ENCODE results near the gene PHLDB1.

Gene PHLDB1

DNA sequence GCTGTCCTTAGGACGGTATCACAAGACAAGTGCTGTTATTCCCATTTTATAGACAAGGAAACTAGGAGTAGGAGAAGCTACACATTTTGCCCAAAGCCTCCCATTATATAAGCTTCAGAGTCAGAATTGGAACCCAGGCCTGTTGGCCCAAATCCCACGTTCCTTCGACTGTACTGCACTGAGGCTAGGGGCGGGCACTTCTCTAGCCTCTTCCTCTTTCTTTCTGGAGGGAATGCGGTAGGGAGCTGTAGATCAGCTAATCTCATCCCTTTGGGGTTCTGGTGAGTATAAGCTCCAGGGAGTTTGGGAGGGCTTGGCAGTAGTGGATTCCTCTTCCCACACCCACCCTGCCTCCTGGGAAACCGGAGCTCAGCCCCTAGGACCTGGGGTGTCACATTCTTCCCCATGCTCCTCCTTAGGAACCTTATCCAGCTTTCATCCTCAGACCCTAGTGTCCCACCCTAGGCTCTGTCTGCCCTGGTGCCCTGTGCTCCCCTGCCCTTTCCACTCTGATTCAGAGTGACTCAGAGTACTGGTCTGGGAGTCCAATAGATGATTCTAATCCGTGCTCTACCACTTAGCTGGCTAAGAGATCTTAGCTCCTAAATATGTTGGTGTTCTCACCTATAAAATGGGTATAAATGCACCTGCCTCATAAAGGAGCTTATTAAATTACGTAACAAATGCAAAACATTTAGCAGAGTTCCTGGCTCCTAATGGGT lies 29.3 kb downstream of the PHLDB1 start:
- no peak overlapping the region for H3K4me3 ChIP-seq (ENCODE audit: control insufficient read depth in 1 of 7, extremely low read depth in 1 of 7, insufficient read depth in 4 of 7, low read depth in 2 of 7, low read length in 6 of 7)
- H3K9me3 ChIP-seq (ENCODE audit: control extremely low read depth in 1 of 5, control insufficient read depth in 4 of 5, insufficient read depth in 2 of 5, low read depth in 1 of 5, low read length in 4 of 5) = no peaks in the 10 kb centered on the region
- H3K36me3 ChIP-seq (ENCODE audit: control insufficient read depth in 4 of 4, insufficient read depth in 4 of 4, low read length in 3 of 4) = no peaks in the 10 kb centered on the region
- POLR2A ChIA-PET = no interaction called here
- peaks cover 0 to 6% (median 0%) of the 10 kb centered on the region in 4 experiments for H3K4me1 ChIP-seq (ENCODE audit: control extremely low read depth in 1 of 4, control insufficient read depth in 4 of 4, insufficient read depth in 4 of 4, low read length in 3 of 4)
- DNase-seq = no peak
- H3K27me3 ChIP-seq (replicated peaks in 2 of 5; ENCODE audit: control insufficient read depth in 4 of 5, insufficient read depth in 5 of 5, low read length in 4 of 5) = no peaks in the 10 kb centered on the region
- 88% methylated on average over 4 of the region's 8 CpGs for WGBS (ENCODE audit: insufficient coverage)
- no peak overlapping the region for H3K27ac ChIP-seq (ENCODE audit: insufficient read depth in 1 of 2, low read depth in 1 of 2, low read length in 2 of 2, poor library complexity in 1 of 2, severe bottlenecking in 2 of 2)
- CTCF ChIA-PET = interaction anchor here (1.4 to 6.6 kb wide), 9 partner anchors 8 to 44 kb away, joined by 5 to 55 read pairs (median 8); no protein-coding TSS in a partner anchor

GRCh38 chr11:118638726-118639125 lies 31.3 kb downstream of the PHLDB1 start:
- POLR2A ChIA-PET = interaction anchor here (1.0 kb wide), 1 partner anchor 13 kb away, joined by 3 read pairs; no protein-coding TSS in a partner anchor
- no peak overlapping the region for H3K4me3 ChIP-seq (ENCODE audit: control insufficient read depth in 1 of 7, extremely low read depth in 1 of 7, insufficient read depth in 4 of 7, low read depth in 2 of 7, low read length in 6 of 7)
- DNase-seq = no peak
- no peaks in the 10 kb centered on the region for H3K27me3 ChIP-seq (replicated peaks in 2 of 5; ENCODE audit: control insufficient read depth in 4 of 5, insufficient read depth in 5 of 5, low read length in 4 of 5)
- WGBS (ENCODE audit: insufficient coverage) = 98% methylated on average over 5 of the region's 6 CpGs
- peaks cover 0 to 6% (median 0%) of the 10 kb centered on the region in 4 experiments for H3K4me1 ChIP-seq (ENCODE audit: control extremely low read depth in 1 of 4, control insufficient read depth in 4 of 4, insufficient read depth in 4 of 4, low read length in 3 of 4)
- H3K9me3 ChIP-seq (ENCODE audit: control extremely low read depth in 1 of 5, control insufficient read depth in 4 of 5, insufficient read depth in 2 of 5, low read depth in 1 of 5, low read length in 4 of 5) = no peaks in the 10 kb centered on the region
- CTCF ChIA-PET = interaction anchor here (3.1 kb wide), 1 partner anchor 30 kb away, joined by 12 read pairs; no protein-coding TSS in a partner anchor
- H3K36me3 ChIP-seq (ENCODE audit: control insufficient read depth in 4 of 4, insufficient read depth in 4 of 4, low read length in 3 of 4) = no peaks in the 10 kb centered on the region
- no peak overlapping the region for H3K27ac ChIP-seq (ENCODE audit: insufficient read depth in 1 of 2, low read depth in 1 of 2, low read length in 2 of 2, poor library complexity in 1 of 2, severe bottlenecking in 2 of 2)

DNA sequence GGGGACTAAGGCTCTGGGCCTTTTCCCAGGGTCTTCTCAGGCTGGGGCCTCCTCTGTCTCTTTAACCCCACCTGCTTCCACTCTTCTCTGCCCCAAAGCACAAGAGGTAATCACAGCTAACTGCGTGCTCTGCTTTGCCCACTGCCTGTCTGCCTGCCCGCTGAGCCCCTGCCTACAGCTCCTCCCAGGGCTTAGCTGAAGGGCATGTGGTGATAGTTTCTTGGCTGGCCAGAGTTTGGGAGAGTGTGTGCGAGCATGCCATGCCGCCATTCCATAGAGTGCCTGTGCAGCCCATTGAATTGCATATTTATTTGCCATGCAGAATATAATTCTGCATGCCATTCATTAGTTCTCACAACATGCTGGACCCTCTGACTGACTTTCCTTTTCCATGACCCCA lies 32.5 kb downstream of the PHLDB1 start:
- ChIA-PET CTCF (interaction anchor here (1.1 to 3.1 kb wide), 7 partner anchors 13 to 59 kb away, joined by 3 to 12 read pairs (median 5); no protein-coding TSS in a partner anchor), POLR2A (no interaction called here)
- WGBS (ENCODE audit: insufficient coverage) = 100% methylated on average over 3 of the region's 4 CpGs

DNA sequence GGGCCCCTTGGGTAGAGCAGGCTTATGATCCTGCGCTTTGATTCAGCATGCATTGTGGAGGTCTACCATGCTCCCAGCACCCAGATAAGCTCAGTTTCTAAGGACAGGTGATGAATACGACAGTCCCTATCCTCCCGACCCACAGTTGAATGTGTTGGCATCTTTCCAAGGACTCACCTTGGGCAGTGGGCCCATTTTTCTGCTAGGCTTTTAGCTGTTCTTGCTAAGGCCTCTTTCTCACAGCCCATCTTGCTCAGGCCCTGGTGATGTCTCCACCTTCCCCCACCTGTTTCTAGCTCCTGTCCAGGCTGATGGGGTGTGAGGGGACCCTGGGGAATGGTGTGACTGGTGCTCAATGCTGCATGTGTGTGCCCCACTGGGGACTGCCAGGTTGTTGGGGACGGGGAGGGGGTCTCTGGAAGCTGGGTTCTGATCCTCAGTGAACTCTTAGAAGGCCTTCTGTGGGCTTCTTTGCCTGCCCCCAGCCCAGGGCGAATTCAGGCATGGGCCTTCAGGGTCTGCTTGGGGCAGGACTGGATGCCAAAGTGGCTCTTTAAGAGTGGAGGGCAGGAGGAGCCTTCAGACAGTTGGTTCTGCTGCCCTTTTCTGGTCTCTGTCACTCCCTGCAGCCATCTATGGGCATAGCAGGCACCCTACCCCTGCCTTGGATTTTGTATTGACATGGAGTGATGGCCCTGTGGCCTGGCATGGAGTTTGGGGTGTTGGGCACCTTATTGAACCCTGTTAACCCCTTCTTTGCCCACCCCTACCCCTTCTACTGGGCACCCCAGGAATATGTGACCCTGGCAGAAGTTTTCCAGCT lies 33.1 kb downstream of the PHLDB1 start:
- H3K4me3 ChIP-seq (ENCODE audit: control insufficient read depth in 1 of 7, extremely low read depth in 1 of 7, insufficient read depth in 4 of 7, low read depth in 2 of 7, low read length in 6 of 7) = no peak overlapping the region
- WGBS (ENCODE audit: insufficient coverage) = 94% methylated on average over 5 of the region's 5 CpGs
- H3K9me3 ChIP-seq (ENCODE audit: control extremely low read depth in 1 of 5, control insufficient read depth in 4 of 5, insufficient read depth in 2 of 5, low read depth in 1 of 5, low read length in 4 of 5) = no peaks in the 10 kb centered on the region
- POLR2A ChIA-PET = no interaction called here
- H3K4me1 ChIP-seq (ENCODE audit: control extremely low read depth in 1 of 4, control insufficient read depth in 4 of 4, insufficient read depth in 4 of 4, low read length in 3 of 4) = no peaks in the 10 kb centered on the region
- H3K27me3 ChIP-seq (replicated peaks in 2 of 5; ENCODE audit: control insufficient read depth in 4 of 5, insufficient read depth in 5 of 5, low read length in 4 of 5) = no peaks in the 10 kb centered on the region
- no peaks in the 10 kb centered on the region for H3K36me3 ChIP-seq (ENCODE audit: control insufficient read depth in 4 of 4, insufficient read depth in 4 of 4, low read length in 3 of 4)
- CTCF ChIA-PET = interaction anchor here (1.1 to 3.1 kb wide), 7 partner anchors 13 to 59 kb away, joined by 3 to 12 read pairs (median 5); no protein-coding TSS in a partner anchor
- peak in 2 of 3 donors; percentile 20 to 22 for DNase-seq
- no peak overlapping the region for H3K27ac ChIP-seq (ENCODE audit: insufficient read depth in 1 of 2, low read depth in 1 of 2, low read length in 2 of 2, poor library complexity in 1 of 2, severe bottlenecking in 2 of 2)

More for the DNA sequence above, 32.5 kb downstream of the PHLDB1 start:
- Histone ChIP-seq H3K27me3 (replicated peaks in 2 of 5; ENCODE audit: control insufficient read depth in 4 of 5, insufficient read depth in 5 of 5, low read length in 4 of 5) (no peaks in the 10 kb centered on the region), H3K36me3 (ENCODE audit: control insufficient read depth in 4 of 4, insufficient read depth in 4 of 4, low read length in 3 of 4) (no peaks in the 10 kb centered on the region), H3K4me1 (ENCODE audit: control extremely low read depth in 1 of 4, control insufficient read depth in 4 of 4, insufficient read depth in 4 of 4, low read length in 3 of 4) (no peaks in the 10 kb centered on the region), H3K9me3 (ENCODE audit: control extremely low read depth in 1 of 5, control insufficient read depth in 4 of 5, insufficient read depth in 2 of 5, low read depth in 1 of 5, low read length in 4 of 5) (no peaks in the 10 kb centered on the region), H3K27ac (ENCODE audit: insufficient read depth in 1 of 2, low read depth in 1 of 2, low read length in 2 of 2, poor library complexity in 1 of 2, severe bottlenecking in 2 of 2) (no peak overlapping the region), H3K4me3 (ENCODE audit: control insufficient read depth in 1 of 7, extremely low read depth in 1 of 7, insufficient read depth in 4 of 7, low read depth in 2 of 7, low read length in 6 of 7) (no peak overlapping the region)
- DNase-seq = no peak

DNA sequence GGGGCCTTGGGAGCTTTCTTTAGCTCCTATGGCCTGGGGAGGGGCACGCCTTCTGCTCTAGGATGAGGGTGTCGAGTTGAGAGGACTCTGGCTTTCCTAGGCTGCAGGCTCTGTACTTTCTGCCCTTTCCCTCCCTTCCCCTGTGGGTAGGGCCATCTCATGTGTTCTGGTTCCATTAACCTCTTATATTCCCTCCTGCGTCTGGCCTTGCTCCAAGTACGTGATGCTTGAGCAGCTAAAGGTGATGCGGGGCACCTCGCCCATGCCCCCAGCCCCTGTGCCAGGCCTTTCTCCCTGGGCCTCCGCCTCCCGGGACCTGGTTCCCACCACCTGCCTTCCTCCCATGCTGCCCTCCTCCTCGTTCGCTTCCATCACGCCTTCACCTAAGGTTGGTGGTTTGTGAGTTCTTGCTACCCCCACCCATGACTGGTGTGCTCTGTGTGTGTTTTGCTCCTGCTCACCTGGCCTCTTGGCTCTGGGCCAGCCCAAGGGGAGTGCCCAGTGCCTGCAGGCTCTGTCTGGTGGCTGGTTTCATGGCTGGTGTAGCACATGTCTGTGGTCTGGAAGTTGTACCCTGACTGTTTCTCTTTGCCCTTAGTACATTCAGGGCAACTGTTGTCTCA lies 34.1 kb downstream of the PHLDB1 start:
- H3K27me3 ChIP-seq (replicated peaks in 2 of 5; ENCODE audit: control insufficient read depth in 4 of 5, insufficient read depth in 5 of 5, low read length in 4 of 5) = no peaks in the 10 kb centered on the region
- ChIA-PET CTCF (interaction anchor here (1.5 to 2.4 kb wide), 4 partner anchors 14 to 47 kb away, joined by 4 to 10 read pairs (median 8); no protein-coding TSS in a partner anchor), POLR2A (no interaction called here)
- H3K4me3 ChIP-seq (ENCODE audit: control insufficient read depth in 1 of 7, extremely low read depth in 1 of 7, insufficient read depth in 4 of 7, low read depth in 2 of 7, low read length in 6 of 7) = no peak overlapping the region
- no peaks in the 10 kb centered on the region for H3K4me1 ChIP-seq (ENCODE audit: control extremely low read depth in 1 of 4, control insufficient read depth in 4 of 4, insufficient read depth in 4 of 4, low read length in 3 of 4)
- no peak overlapping the region for H3K27ac ChIP-seq (ENCODE audit: insufficient read depth in 1 of 2, low read depth in 1 of 2, low read length in 2 of 2, poor library complexity in 1 of 2, severe bottlenecking in 2 of 2)
- no peaks in the 10 kb centered on the region for H3K9me3 ChIP-seq (ENCODE audit: control extremely low read depth in 1 of 5, control insufficient read depth in 4 of 5, insufficient read depth in 2 of 5, low read depth in 1 of 5, low read length in 4 of 5)
- WGBS (ENCODE audit: insufficient coverage) = 91% methylated on average over 11 of the region's 11 CpGs
- DNase-seq = no peak
- no peaks in the 10 kb centered on the region for H3K36me3 ChIP-seq (ENCODE audit: control insufficient read depth in 4 of 4, insufficient read depth in 4 of 4, low read length in 3 of 4)

DNA sequence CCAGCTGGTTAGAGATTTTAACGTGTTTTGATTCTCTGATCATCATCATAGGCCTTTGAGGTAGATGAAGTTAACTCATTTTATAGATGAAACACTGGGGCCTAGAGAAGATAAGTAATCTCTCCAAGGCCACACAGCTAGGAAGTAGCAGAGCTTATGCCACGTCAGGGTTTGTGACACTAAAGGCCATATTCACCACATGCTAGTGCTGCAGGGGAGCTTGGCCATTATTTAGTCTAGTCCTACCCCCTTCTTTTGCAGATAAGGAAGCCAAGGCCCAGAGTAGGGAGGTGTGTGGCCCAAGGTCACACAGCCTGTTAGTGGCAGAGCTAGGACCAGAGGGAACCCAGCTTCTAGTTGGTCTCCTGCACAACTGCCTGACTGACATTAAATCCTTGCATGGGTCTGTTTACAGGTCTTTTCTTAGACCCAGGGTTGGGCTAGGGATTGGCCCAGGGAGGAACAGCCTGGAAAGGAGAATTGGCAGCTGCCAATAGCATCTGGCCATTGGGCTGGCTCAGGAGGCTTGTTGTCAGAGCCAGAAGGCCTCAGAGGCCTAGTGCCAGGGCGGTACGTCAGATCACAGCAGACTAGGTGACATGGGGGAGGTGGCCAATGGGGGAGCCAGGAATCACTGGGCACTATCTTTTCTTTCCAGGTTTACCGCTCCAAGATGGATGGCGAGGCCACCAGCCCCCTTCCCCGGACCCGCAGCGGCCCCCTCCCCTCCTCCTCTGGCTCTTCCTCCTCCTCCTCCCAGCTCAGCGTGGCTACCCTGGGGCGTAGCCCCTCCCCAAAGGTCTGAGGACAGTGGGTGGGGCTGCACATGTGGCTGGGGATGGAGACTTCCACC lies 36.0 kb downstream of the PHLDB1 start:
- H3K9me3 ChIP-seq (ENCODE audit: control extremely low read depth in 1 of 5, control insufficient read depth in 4 of 5, insufficient read depth in 2 of 5, low read depth in 1 of 5, low read length in 4 of 5) = no peaks in the 10 kb centered on the region
- DNase-seq = no peak
- no peak overlapping the region for H3K4me3 ChIP-seq (ENCODE audit: control insufficient read depth in 1 of 7, extremely low read depth in 1 of 7, insufficient read depth in 4 of 7, low read depth in 2 of 7, low read length in 6 of 7)
- ChIA-PET CTCF (interaction anchor here (1.1 to 1.3 kb wide), 4 partner anchors 10 to 48 kb away, joined by 3 to 7 read pairs (median 4); no protein-coding TSS in a partner anchor), POLR2A (no interaction called here)
- H3K27me3 ChIP-seq (replicated peaks in 2 of 5; ENCODE audit: control insufficient read depth in 4 of 5, insufficient read depth in 5 of 5, low read length in 4 of 5) = no peaks in the 10 kb centered on the region
- H3K4me1 ChIP-seq (ENCODE audit: control extremely low read depth in 1 of 4, control insufficient read depth in 4 of 4, insufficient read depth in 4 of 4, low read length in 3 of 4) = no peaks in the 10 kb centered on the region
- 93% methylated on average over 5 of the region's 11 CpGs for WGBS (ENCODE audit: insufficient coverage)
- no peak overlapping the region for H3K27ac ChIP-seq (ENCODE audit: insufficient read depth in 1 of 2, low read depth in 1 of 2, low read length in 2 of 2, poor library complexity in 1 of 2, severe bottlenecking in 2 of 2)
- no peaks in the 10 kb centered on the region for H3K36me3 ChIP-seq (ENCODE audit: control insufficient read depth in 4 of 4, insufficient read depth in 4 of 4, low read length in 3 of 4)
